IPS-11a (cell line): Measurements from ENCODE around the gene PLSCR1.

Experiments used
- H3K4me3 ChIP-seq: one replicate; pipeline ENCODE4 v1.5.1; 2013; ENCODE audit warnings: low read depth, low read length, control low read depth

The PLSCR1 gene

GRCh38 chr3:146544002-146544928 is at the start of gene PLSCR1:
TSS of gene PLSCR1 (minus strand) at chr3:146544607. CDS start at chr3:146536552, 8,055 bp downstream.
- peak within 1 kb of the TSS; percentile 62 for H3K4me3 ChIP-seq

DNA sequence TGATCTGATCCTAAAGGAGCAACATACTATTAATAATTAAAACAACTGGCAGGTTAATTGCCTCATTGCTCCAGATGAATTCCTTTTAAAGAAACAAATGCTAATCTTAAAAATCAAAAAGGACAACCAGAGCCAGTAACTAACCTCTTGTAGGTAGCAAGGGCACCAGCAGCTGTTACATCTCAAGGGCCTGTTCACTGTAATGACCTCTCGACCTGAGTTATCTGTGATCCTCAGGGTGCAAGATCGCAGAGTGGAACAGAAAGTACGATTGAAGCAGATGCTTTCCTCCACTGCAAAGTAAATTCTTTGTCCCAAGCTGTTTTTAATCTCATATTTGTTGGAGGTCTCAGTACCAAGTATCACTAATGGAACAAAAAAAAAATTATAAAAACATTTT is 49.4 kb upstream of the PLSCR1 start:
- no peak overlapping the region for H3K4me3 ChIP-seq

- no peak overlapping the region for H3K4me3 ChIP-seq
These were observed 46.1 kb upstream of the PLSCR1 start for GRCh38 chr3:146590521-146590920.

DNA sequence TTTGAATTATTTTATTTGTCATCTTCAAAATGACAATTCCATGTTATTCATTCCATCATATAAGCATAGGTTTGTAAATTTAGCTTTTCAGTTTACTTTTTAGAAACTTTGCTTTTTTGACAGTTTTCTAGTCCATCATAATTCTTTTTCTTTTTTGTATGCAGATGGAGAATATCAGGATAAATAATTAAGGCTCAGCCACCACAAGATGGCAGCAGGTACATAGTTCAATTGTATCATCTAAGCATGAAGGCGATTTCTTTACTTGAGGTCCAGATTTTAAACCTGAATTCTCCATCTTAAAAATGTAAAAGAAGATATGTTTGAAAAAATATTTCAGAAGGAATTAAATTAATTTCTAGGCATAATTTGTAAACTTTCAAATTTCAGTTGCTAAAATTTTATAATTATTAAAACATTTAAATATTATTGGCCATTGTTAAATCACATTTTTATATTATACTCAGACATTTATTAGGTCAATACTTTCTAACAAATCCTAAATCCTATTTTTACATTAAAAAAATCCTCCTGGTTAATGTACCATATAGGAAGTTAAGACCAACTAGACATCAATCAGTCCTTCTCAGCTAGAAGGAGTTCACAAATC is 45.6 kb upstream of the PLSCR1 start:
- no peak overlapping the region for H3K4me3 ChIP-seq

DNA sequence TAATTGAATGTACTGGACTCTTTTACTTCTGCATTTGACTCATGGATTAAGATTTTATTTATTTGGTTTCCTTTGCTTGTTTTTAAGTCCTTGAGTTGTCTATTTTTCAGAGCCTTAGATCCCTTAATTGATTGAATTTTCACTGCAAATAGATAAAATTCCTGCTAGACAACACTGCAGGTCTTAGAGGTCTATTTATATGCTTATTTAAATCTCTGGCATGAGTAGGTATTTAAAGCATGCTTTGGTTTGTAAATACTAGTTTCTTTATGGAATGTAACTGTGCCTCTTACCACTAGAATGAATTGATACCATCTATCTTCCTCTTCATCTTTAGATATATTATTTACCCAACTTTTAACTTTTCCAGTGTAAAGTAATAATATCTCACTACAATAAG is 40.7 kb upstream of the PLSCR1 start:
- H3K4me3 ChIP-seq = no peak overlapping the region

GRCh38 chr3:146581951-146582467 is 37.6 kb upstream of the PLSCR1 start:
- H3K4me3 ChIP-seq = no peak overlapping the region

- H3K4me3 ChIP-seq = no peak overlapping the region
These were observed 36.7 kb upstream of the PLSCR1 start for GRCh38 chr3:146581080-146581601.

DNA sequence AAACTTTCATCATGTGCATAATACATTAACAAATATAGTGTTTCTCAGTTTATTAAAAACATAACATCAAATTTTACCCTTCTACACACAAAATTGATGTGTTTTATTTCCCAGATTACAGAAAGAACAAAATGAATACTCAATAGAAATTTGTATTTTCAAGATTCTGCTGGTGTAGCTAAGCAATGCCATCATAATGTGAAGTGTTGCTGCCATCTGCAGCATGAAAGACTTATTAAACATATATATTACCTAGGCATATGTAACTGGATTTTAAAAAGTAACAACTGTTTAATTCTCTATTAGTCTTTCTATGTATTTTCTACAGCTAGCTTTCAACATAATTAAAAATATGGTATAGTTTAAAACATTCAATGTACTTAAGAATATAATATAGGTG is 33.3 kb upstream of the PLSCR1 start:
- no peak overlapping the region for H3K4me3 ChIP-seq

DNA sequence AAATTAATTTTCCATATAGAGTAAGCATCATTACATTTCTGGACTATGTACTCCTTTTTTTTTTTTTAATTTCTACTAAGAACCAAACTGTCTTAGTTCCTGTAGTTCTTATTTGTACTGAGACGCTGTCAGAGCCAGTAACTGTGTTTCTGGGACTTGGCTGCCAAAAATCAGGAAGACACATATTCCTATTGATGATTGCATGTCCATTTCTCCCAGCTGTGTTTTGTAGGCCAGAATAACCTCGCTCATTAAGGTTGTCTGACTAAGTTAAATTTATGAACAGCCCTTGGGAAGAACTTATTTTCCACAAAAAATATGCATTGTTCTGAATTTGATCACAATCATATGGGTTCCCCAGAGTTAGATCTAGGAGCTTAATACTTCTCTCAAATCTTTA is 31.2 kb upstream of the PLSCR1 start:
- no peak overlapping the region for H3K4me3 ChIP-seq

DNA sequence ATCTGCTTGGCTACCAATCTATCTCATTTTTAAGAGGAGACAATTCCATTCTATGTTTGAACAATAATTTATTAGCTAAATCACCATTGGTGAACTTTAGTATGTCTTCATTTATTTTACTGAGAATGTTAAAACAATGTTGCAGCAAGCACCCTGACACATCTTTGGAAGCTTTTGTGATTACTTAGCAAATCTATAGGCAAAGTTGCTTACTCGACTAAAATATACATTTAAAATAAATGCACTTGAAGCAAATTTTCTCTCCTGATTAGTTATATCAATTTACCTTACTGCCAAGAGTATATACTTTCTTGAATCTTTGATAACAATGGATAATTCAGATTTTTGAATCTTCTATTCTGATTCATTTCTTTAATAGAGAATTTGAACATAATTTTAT is 29.8 kb upstream of the PLSCR1 start:
- H3K4me3 ChIP-seq = no peak overlapping the region

GRCh38 chr3:146569314-146569713 is 24.9 kb upstream of the PLSCR1 start:
- no peak overlapping the region for H3K4me3 ChIP-seq

DNA sequence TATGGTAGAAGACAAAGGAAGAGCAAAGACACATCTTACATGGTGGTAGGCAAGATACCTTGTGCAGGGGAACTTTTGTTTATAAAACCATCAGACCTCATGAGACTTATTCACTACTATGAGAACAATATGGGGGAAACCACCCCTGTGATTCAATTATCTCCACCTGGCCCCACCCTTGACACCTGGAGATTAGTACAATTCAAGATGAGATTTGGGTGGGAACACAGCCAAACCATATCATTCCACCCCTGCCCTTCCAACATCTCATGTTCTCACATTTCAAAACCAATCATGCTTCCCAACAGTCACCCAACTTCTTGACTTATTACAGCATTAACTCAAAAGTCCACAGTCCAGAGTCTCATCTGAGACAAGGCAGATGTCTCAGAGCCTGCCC is 21.7 kb upstream of the PLSCR1 start:
- H3K4me3 ChIP-seq = no peak overlapping the region

- H3K4me3 ChIP-seq = no peak overlapping the region
These were observed 17.5 kb upstream of the PLSCR1 start for GRCh38 chr3:146561879-146562278.

DNA sequence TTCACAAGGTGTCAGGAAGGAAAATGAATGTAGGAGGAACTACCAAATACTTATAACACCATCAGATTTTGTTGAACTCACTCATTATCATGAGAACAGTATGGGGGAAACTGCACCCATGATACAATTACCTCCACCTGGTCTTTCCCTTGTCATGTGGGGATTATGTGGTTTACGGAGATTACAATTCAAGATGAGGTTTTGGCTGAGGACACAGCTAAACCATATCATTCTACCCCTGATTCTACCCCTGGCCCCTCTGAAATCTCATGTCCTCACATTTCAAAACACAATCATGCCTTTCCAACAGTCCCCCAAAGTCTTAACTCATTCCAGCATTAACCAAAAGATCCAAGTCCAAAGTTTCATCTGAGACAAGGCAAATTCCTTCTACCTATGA is 17.1 kb upstream of the PLSCR1 start:
- H3K4me3 ChIP-seq = no peak overlapping the region

DNA sequence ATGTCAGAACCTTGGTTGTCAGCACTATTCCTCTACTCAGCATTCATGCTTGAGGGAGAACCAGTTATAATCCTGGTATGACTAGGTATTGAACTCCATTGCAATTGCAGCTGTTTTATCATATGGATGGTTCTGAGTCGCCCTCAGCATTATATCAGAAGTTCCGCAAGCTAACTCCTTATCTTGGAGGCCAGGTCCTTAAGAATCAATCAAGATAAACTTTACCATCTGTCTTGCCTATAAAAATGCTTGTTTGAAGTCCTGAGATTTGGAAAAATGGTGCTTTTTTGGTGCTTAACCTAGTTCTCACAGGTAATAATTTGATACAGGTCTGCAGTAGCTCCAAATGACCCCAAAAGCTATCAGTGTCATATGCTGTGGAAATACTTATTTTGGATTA is 16.3 kb upstream of the PLSCR1 start:
- H3K4me3 ChIP-seq = no peak overlapping the region

DNA sequence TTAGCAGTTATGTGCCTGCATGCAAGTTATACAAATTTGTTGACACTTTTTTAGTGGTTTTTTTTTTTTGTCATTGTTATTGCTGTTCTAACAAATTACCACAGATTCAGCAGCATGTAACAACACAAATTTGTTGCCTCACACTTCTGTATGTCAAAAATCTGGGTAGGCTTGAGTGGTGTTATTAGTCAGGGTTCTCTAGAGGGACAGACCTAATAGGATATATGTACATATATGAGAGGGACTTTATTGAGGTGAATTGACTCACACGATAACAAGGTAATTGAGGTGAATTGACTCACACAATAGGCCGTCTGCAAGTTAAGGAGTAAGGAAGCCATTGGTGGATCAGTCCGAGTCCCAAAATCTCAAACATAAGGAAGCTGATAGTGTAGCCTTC is 15.0 kb upstream of the PLSCR1 start:
- no peak overlapping the region for H3K4me3 ChIP-seq

- H3K4me3 ChIP-seq = no peak overlapping the region
These were observed 14.4 kb upstream of the PLSCR1 start for GRCh38 chr3:146558781-146559180.

DNA sequence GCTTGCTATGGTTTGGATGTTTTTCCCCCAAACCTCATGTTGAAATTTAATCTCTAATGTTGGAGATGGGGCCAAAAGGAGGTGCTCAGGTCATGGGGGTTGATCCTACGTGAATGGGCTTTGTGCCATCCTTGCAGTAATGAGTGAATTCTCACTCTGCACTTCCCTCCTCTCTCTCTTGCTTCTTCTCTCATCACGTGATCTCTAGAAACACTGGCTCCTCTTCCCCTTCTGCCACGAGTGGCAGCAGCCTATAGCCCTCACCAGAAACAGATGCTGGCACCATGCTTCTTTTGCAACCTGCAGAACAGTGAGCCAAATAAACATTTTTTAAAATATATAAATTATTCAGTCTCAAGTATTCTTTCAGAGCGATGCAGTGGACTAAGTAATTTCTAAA is 13.3 kb upstream of the PLSCR1 start:
- H3K4me3 ChIP-seq = no peak overlapping the region

- H3K4me3 ChIP-seq = no peak overlapping the region
These were observed 10.9 kb upstream of the PLSCR1 start for GRCh38 chr3:146555311-146555710.

GRCh38 chr3:146554151-146554760 is 9.8 kb upstream of the PLSCR1 start:
- H3K4me3 ChIP-seq = no peak overlapping the region

DNA sequence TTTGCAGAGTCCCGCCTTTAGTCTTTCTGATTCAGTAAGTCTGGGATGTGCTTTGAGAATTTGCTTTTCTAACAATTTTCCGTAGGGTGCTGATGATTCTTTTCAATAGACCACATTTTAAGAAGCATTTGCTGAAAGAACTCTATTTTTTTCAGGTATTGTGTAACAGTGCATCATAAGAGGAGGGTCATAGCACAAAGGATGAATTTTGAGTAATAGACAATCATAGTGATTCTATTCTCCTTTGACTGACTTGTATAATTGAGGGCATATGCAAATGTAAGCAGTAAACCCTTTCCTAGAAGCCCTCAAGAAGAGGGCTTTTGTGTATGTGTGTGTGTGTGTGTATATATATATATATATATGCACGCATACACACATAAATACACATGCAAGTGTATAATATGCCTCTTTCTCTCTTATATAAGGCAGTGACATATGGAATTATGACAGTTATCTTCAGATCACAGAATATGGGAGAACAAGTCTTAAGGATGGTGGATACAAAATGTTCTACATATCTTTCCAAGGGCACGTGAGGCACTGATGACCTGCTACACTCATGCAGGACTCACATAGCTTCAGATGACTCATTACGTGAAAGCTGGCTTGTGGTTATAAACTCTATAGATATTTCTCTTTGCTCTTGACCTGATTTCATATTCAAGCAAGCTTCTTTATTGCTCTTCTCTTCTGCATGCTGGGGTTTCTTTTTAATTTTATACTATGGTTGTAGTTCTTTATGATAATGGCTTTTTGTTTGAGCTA is 6.5 kb upstream of the PLSCR1 start:
- no peak overlapping the region for H3K4me3 ChIP-seq
